DMS53 treated with DMSO at 0.1 percent for 48 hours (cell line): Measurements from ENCODE around the gene ELFN1.
A peak's percentile ranks its signal among the peaks of the same experiment; 100 is the strongest.

Source experiments
- DNase-seq: peaks from one replicate; lab custom pipeline; 2025; ENCODE audit not compliant: unreplicated experiment; lab: John Stamatoyannopoulos, UW

Gene ELFN1

DNA sequence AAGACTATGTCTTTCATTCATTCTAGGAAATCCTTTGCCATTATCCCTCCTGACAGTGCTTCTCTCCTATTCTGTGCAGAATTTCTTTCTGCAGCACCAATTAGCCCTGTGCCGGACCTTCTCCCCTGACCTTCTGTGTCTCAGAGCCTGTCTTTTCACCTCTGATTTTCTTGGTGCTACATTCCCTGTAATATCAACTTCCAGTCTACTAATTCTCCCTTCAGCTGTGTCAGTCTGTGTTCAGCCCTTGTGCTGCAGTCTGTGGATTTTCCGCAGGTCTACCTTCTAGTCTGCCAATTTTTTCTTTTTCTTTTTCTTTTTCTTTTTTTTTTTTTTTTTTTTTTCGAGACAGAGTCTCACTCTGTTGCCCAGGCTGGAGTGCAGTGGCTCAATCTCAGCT, 115.8 kb downstream of the ELFN1 start:
- no peak for DNase-seq

DNA sequence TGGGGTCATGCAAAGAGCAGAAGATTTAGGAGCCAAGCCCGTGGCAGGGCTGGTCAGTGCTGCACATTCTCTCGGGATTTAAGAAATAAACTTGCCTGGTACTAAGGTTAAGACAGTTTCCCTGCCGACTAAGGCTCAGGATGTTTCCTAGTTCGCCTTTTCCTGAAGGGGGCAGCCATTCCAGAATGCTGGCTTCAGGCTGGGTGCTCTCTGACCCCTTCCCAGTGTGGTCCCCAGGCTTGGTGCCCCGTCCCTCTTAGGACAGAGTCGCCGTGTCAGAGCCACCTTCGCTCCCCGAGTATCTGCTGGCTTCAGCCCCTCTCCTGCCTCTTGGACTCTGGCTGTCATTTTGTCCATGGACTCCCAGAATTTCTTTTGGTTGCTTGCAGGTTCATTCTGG, 117.2 kb downstream of the ELFN1 start:
- no peak for DNase-seq

DNA sequence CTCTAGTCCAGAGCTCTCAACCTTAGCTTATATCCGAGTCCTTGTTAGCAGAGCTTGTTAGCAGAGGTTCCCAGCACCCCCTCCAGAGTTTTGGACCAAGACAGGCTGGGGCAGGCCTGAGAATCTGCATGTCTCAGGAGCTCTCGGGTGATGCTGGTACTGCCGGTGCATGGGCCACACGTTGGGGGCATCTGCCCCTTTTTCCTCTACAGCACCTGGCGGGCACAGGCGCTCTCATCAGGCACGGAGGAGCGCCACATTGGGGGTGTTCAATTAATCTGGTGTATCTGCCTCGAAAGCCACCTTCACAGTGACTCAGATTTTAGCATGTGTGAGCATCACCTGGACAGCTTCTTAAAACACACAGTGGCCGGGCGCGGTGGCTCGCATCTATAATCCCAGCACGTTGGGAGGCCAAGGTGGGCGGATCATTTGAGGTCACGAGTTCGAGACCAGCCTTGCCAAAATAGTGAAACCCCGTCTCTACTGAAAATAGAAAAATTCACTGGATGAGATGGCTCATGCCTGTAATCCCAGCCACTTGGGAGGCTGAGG, 117.7 kb downstream of the ELFN1 start:
- no peak for DNase-seq

- DNase-seq: peak; percentile 5
Observed at GRCh38 chr7:1794888-1795542, 124.9 kb downstream of the ELFN1 start.
